Measurements from ENCODE around the gene EZH2.

- no peak for TF ChIP-seq CTCF (IDR thresholded peaks at IDR 0.05; ENCODE audit: insufficient read depth, low read depth, low read length)
- no peak for TF ChIP-seq EZH2 (IDR thresholded peaks at IDR 0.05; ENCODE audit: insufficient read depth, low read length)
These were observed 92.5 kb downstream of the EZH2 start for GRCh38 chr7:148791546-148791945.

Measured in astrocyte (in vitro differentiated cells and primary cell).